HepG2 (cell line): ENCODE measurements around the gene ST6GALNAC2. TPM values are rescaled to one million over a fixed set of nuclear protein-coding genes. Genes with fewer than 3 reads are reported as not detected.
A peak's percentile ranks its signal among the peaks of the same experiment; 100 is the strongest.

Experiments
- BRD4 ChIP-seq: sonication (generic); formaldehyde crosslinking; IDR thresholded peaks from 2 replicates; pipeline ENCODE4 v1.4.0; 2020; ENCODE audit warnings: missing genetic modification reagents
- CAMTA2 ChIP-seq: sonication (generic); formaldehyde crosslinking; IDR thresholded peaks from 2 replicates; pipeline ENCODE4 v1.4.0; 2020; ENCODE audit warnings: mild to moderate bottlenecking, missing genetic modification reagents, borderline replicate concordance
- CBX2 ChIP-seq, 2 experiments: fragments of 200-600 bp in 1 of 2; sonication (generic); formaldehyde crosslinking in 1 of 2; IDR thresholded peaks; 2 replicates each; pipeline versions ENCODE4 v1.7.0 to v1.8.1; 2018 to 2022; ENCODE audit warnings: low read depth in 2 of 2, low read length in 1 of 2, mild to moderate bottlenecking in 1 of 2, missing genetic modification reagents in 1 of 2
- FOXA1 ChIP-seq, 2 experiments: fragments of 450-650 bp in 1 of 2; sonication (generic) in 1 of 2; formaldehyde crosslinking in 1 of 2; IDR thresholded peaks; 2 replicates each; pipeline versions ENCODE4 v1.4.0 to v1.6.1; 2016 to 2020; ENCODE audit warnings: missing genetic modification reagents in 1 of 2
- HIVEP1 ChIP-seq: sonication (generic); formaldehyde crosslinking; IDR thresholded peaks from 2 replicates; pipeline ENCODE4 v1.4.0; 2020; ENCODE audit warnings: mild to moderate bottlenecking, missing genetic modification reagents
- STAG1 ChIP-seq: sonication (generic); formaldehyde crosslinking; IDR thresholded peaks from 2 replicates; pipeline ENCODE4 v1.4.0; 2020; ENCODE audit warnings: missing genetic modification reagents
- ZFP36L1 ChIP-seq: sonication (generic); formaldehyde crosslinking; IDR thresholded peaks from 2 replicates; pipeline ENCODE4 v1.8.0; 2022; ENCODE audit warnings: mild to moderate bottlenecking, missing genetic modification reagents, moderate library complexity
- ZNF124 ChIP-seq: sonication (generic); formaldehyde crosslinking; IDR thresholded peaks from 2 replicates; pipeline ENCODE4 v1.4.0; 2020; ENCODE audit warnings: missing genetic modification reagents
- ZNF333 ChIP-seq: sonication (generic); formaldehyde crosslinking; IDR thresholded peaks from 2 replicates; pipeline ENCODE4 v1.4.0; 2020; ENCODE audit warnings: mild to moderate bottlenecking, missing genetic modification reagents, borderline replicate concordance
- ZNF770 ChIP-seq: sonication (generic); formaldehyde crosslinking; IDR thresholded peaks from 2 replicates; pipeline ENCODE4 v1.5.0; 2020; ENCODE audit warnings: mild to moderate bottlenecking, missing genetic modification reagents
- polyA plus RNA-seq, 8 experiments: library from polyadenylated mRNA; depleted of rRNA in 3 of 8; stranded (reverse) in 7 of 8; unstranded in 1 of 8; fragments of >200 nt; fragmentation: Illumina TruSeq in 4 of 8; extraction: Trizol in 4 of 8; gene quantifications; 2 replicates each; pipeline versions ENCODE4 v1.2.1 to v1.2.3, GENCODE V29; 2011 to 2016; ENCODE audit warnings: low read depth in 4 of 8, missing spikeins in 1 of 8, mixed read lengths in 1 of 8; ENCODE audit not compliant: insufficient read depth in 1 of 8
- total RNA-seq, 5 experiments: library from RNA; depleted of rRNA; stranded (reverse); fragments of >200 nt; fragmentation: Illumina TruSeq; extraction: Trizol; gene quantifications; 2 replicates each; pipeline ENCODE4 v1.2.3, GENCODE V29; 2016; ENCODE audit warnings: low read depth in 1 of 5
- TF ChIP-seq, protein P1 (sequence below): sonication (generic); formaldehyde crosslinking; IDR thresholded peaks from 2 replicates; pipeline ENCODE4 v1.4.0; 2020; ENCODE audit warnings: mild to moderate bottlenecking, missing genetic modification reagents
- TF ChIP-seq, protein P2 (sequence below): sonication (generic); formaldehyde crosslinking; IDR thresholded peaks from 2 replicates; pipeline ENCODE4 v1.5.1; 2020; ENCODE audit warnings: missing genetic modification reagents, mild to moderate bottlenecking, borderline replicate concordance

The ST6GALNAC2 gene
- total and polyA plus RNA-seq, 2 of the 13 experiments (the other 11 are each of a cell fraction or from before 2014, with no cell fraction given), result 0.12 to 0.49 TPM

- no peak for TF ChIP-seq HIVEP1 (CRISPR knock-in tag)
- TF ChIP-seq STAG1 (CRISPR knock-in tag), result peak; percentile 58
- no peak for TF ChIP-seq CBX2 (IDR thresholded peaks at IDR 0.05; ENCODE audit: low read depth, low read length)
- TF ChIP-seq CBX2 (CRISPR knock-in tag; IDR thresholded peaks at IDR 0.05; ENCODE audit: low read depth), result no peak
- no peak for TF ChIP-seq FOXA1 (IDR thresholded peaks at IDR 0.05)
- no peak for TF ChIP-seq FOXA1 (CRISPR knock-in tag; IDR thresholded peaks at IDR 0.05)
- TF ChIP-seq BRD4 (CRISPR knock-in tag), result peak; percentile 92
- 0 out of 2 replicates have a peak, but pooled peaks have one; percentile 49 for TF ChIP-seq ZNF333 (CRISPR knock-in tag)
- no peak for TF ChIP-seq ZNF770 (CRISPR knock-in tag)
- TF ChIP-seq, protein P1, sequence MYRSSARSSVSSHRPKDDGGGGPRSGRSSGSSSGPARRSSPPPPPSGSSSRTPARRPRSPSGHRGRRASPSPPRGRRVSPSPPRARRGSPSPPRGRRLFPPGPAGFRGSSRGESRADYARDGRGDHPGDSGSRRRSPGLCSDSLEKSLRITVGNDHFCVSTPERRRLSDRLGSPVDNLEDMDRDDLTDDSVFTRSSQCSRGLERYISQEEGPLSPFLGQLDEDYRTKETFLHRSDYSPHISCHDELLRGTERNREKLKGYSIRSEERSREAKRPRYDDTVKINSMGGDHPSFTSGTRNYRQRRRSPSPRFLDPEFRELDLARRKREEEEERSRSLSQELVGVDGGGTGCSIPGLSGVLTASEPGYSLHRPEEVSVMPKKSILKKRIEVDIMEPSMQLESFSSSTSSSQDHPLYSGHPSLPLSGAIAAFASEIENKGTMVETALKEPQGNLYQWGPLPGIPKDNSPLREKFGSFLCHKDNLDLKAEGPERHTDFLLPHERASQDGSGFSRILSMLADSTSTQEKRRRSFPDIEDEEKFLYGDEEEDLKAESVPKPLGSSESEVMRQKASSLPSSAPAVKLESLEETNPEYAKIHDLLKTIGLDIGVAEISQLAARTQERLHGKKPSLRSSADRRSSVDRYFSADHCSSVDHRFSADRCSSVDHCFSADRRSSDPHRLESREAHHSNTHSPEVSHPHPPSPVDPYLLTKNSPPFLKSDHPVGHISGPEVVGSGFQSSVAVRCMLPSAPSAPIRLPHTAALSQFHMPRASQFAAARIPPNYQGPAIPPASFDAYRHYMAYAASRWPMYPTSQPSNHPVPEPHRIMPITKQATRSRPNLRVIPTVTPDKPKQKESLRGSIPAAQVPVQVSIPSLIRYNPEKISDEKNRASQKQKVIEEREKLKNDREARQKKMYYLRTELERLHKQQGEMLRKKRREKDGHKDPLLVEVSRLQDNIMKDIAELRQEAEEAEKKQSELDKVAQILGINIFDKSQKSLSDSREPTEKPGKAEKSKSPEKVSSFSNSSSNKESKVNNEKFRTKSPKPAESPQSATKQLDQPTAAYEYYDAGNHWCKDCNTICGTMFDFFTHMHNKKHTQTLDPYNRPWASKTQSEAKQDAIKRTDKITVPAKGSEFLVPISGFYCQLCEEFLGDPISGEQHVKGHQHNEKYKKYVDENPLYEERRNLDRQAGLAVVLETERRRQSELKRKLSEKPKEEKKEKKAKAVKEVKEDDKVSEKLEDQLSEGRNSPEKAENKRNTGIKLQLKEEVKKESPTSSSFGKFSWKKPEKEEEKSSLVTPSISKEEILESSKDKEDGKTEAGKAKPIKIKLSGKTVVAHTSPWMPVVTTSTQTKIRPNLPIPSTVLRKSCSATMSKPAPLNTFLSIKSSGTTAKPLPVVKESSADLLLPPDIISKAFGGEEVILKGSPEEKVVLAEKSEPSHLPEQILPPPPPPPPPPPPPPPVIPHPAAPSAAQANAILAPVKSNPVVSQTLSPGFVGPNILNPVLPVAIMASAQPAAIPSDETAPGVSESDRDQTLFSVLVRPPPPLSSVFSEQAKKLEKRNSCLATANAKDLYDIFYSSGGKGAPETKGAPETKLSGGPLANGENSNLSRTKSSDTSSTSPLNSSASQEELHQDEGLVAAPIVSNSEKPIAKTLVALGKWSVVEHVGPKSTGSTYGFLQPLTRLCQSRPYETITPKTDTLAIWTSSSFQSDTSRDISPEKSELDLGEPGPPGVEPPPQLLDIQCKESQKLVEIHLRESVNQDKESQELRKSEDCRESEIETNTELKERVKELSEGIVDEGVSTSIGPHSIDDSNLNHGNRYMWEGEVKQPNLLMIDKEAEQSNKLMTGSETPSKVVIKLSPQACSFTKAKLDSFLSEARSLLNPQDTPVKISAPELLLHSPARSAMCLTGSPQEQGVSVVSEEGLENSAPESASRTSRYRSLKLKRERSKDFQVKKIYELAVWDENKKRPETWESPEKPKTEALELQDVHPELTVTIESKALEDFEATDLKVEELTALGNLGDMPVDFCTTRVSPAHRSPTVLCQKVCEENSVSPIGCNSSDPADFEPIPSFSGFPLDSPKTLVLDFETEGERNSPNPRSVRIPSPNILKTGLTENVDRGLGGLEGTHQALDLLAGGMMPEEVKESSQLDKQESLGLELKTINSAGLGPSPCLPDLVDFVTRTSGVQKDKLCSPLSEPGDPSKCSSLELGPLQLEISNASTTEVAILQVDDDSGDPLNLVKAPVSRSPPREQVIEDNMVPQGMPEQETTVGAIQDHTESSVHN (CRISPR knock-in tag), result peak; percentile 67; the same call in 1 of the 2 replicates
- peak; percentile 79 for TF ChIP-seq ZFP36L1 (CRISPR knock-in tag)
- TF ChIP-seq CAMTA2 (CRISPR knock-in tag), result no peak; the same call in 1 of the 2 replicates
- TF ChIP-seq ZNF124, result peak; percentile 61; the same call in 1 of the 2 replicates
- TF ChIP-seq, protein P2, sequence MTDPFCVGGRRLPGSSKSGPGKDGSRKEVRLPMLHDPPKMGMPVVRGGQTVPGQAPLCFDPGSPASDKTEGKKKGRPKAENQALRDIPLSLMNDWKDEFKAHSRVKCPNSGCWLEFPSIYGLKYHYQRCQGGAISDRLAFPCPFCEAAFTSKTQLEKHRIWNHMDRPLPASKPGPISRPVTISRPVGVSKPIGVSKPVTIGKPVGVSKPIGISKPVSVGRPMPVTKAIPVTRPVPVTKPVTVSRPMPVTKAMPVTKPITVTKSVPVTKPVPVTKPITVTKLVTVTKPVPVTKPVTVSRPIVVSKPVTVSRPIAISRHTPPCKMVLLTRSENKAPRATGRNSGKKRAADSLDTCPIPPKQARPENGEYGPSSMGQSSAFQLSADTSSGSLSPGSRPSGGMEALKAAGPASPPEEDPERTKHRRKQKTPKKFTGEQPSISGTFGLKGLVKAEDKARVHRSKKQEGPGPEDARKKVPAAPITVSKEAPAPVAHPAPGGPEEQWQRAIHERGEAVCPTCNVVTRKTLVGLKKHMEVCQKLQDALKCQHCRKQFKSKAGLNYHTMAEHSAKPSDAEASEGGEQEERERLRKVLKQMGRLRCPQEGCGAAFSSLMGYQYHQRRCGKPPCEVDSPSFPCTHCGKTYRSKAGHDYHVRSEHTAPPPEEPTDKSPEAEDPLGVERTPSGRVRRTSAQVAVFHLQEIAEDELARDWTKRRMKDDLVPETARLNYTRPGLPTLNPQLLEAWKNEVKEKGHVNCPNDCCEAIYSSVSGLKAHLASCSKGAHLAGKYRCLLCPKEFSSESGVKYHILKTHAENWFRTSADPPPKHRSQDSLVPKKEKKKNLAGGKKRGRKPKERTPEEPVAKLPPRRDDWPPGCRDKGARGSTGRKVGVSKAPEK (CRISPR knock-in tag), result no peak
Measured at GRCh38 chr17:76557368-76558197, 28.1 kb downstream of the ST6GALNAC2 start (continued).
